Heart left ventricle (tissue), 16 donors: ENCODE data around the gene QPRT. TPM values are rescaled to one million over a fixed set of nuclear protein-coding genes. Genes with fewer than 3 reads are reported as not detected.
A peak's percentile ranks its signal among the peaks of the same experiment; 100 is the strongest.

ENCODE experiments used
- ATAC-seq, 4 donors: fragments of 200-7000 bp; cut with Tn5 transposase; one replicate each; pipeline ENCODE4 v1.9.1; 2020 to 2022; ENCODE audit warnings: moderate library complexity in 4 of 4, mild to moderate bottlenecking in 3 of 4, moderate number of reproducible peaks in 1 of 4
- DNase-seq, 5 donors: peaks; one replicate each; pipeline ENCODE4 v3.0.0-alpha.2; 2020
- H3K27ac ChIP-seq, 12 donors: fragments of 200-600 bp; sonication (generic) in 4 of 12; one replicate each; pipeline versions ENCODE4 v1.5.0 to v1.8.0; 2016 to 2022; ENCODE audit warnings: mild to moderate bottlenecking in 2 of 12
- H3K27me3 ChIP-seq, 9 donors: fragments of 200-600 bp; sonication (generic) in 2 of 9; one replicate each; pipeline versions ENCODE4 v1.5.1 to v1.8.0; 2016 to 2022; ENCODE audit warnings: mild to moderate bottlenecking in 3 of 9
- H3K36me3 ChIP-seq, 9 donors: fragments of 200-600 bp; sonication (generic) in 2 of 9; one replicate each; pipeline versions ENCODE4 v1.5.0 to v1.8.0; 2018 to 2022; ENCODE audit warnings: mild to moderate bottlenecking in 2 of 9
- H3K4me1 ChIP-seq, 12 donors: fragments of 200-600 bp; sonication (generic) in 4 of 12; one replicate each; pipeline versions ENCODE4 v1.5.0 to v1.8.0; 2016 to 2022; ENCODE audit warnings: mild to moderate bottlenecking in 3 of 12
- H3K4me3 ChIP-seq, 12 donors: fragments of 200-600 bp; sonication (generic) in 4 of 12; one replicate each; pipeline versions ENCODE4 v1.5.0 to v1.8.0; 2017 to 2022; ENCODE audit warnings: mild to moderate bottlenecking in 9 of 12, moderate library complexity in 4 of 12
- H3K9me3 ChIP-seq, 12 donors: fragments of 200-600 bp; sonication (generic) in 4 of 12; one replicate each; pipeline versions ENCODE4 v1.5.0 to v1.8.0; 2016 to 2022; ENCODE audit warnings: mild to moderate bottlenecking in 1 of 12
- CTCF ChIP-seq, 12 donors: fragments of 200-600 bp; sonication (generic) in 4 of 12; IDR thresholded peaks; one replicate each; pipeline versions ENCODE4 v1.5.0 to v1.8.0; 2018 to 2022; ENCODE audit warnings: antibody characterized with exemption in 12 of 12, mild to moderate bottlenecking in 5 of 12
- POLR2A ChIP-seq, 2 donors: fragments of 450-650 bp; IDR thresholded peaks; one replicate each; pipeline ENCODE4 v1.6.1; 2017; ENCODE audit warnings: antibody characterized with exemption in 2 of 2, mild to moderate bottlenecking in 2 of 2, moderate library complexity in 2 of 2
- WGBS, 4 donors: extraction: QIAGEN DNeasy Blood & Tissue Kit in 2 of 4; methylation state at CpG; one replicate each; pipeline versions ENCODE4 v1.1.5 to v1.1.7; 2013 to 2018; 5-methylcytosine and 5-hydroxymethylcytosine counted together
- intact Hi-C, 10 donors: fragments of 100-400 bp; cut with DNase I; formaldehyde crosslinking; loops; one replicate each; pipeline versions ENCODE4 v1.11.1 to v1.14.2; 2022
- polyA plus RNA-seq, 2 donors: library from polyadenylated mRNA; stranded (reverse); fragments of 200-250 nt; gene quantifications; one replicate each; pipeline ENCODE4 v1.2.3, GENCODE V29; 2013
- total RNA-seq, 9 donors: library from RNA; depleted of rRNA in 2 of 9; stranded (reverse); fragments of >200 nt in 2 of 9; fragmentation: NEBNext Ultra II Directional in 3 of 9; extraction: Animal tissue kit (Norgen Biotek cat#: 25700) in 3 of 9; gene quantifications; one replicate each; pipeline versions ENCODE4 v1.1.0 to v1.2.4, GENCODE V29; 2016 to 2023
- donor health status: ischemic (EF 13 %, LVEDD 7.1; RV severe dilation, severe dysfunction).
- donor health status: healthy with polysubstance abuse.
- donor health status: DM: no; HTN: yes; CAD: no.
- donor health status: DM: no; HTN: no; CAD: no.
- donor health status: ischemic (EF 25% LVEDD 6.9; RV normal size, moderate dysfunction).
- donor health status: ischemic (EF 25% LVEDD 5.7; RV mildly dilated, moderate dysfunction).
- donor health status: healthy.
- donor health status: DM: yes; HTN: yes; CAD: no.
- donor health status: ischemic (EF 35%, LVEDD 5.7; RV mildly dilated, moderate dysfunction).
- donor health status: nonischemic (EF 11% LVEDD 7.7; RV severe dilation, severe dysfunction).
- donor health status: DM: yes; HTN: yes; CAD: no.
- donor health status: PGD.
- donor health status: ischemic (EF 29% LVEDD 5.4; RV normal size, mild dysfunction).
- donor health status: nonischemic (EF 23%, LVEDD 6.1; RV moderate dilation, normal function).

QPRT gene
- total and polyA plus RNA-seq, 11 donors: 3.6 to 36.5 (median 23.1) TPM

GRCh38 chr16:29641561-29641960 is 37.4 kb upstream of the QPRT start:
- Histone ChIP-seq H3K9me3 (no peaks in the 10 kb centered on the region), H3K27ac (no peak overlapping the region), H3K4me3 (no peak overlapping the region), H3K4me1 (peaks cover 0 to 26% (median 0%) of the 10 kb centered on the region in 12 donors), H3K27me3 (no peaks in the 10 kb centered on the region), H3K36me3 (no peaks in the 10 kb centered on the region)
- WGBS, 4 donors: 54 to 65% (median 62%) methylated on average over 3 of the region's 3 CpGs
- intact Hi-C loops: no loop called here
- TF ChIP-seq CTCF (IDR thresholded peaks at IDR 0.05): no peak
- no peak for TF ChIP-seq POLR2A (IDR thresholded peaks at IDR 0.05)
- no peak for ATAC-seq
- DNase-seq: no peak

GRCh38 chr16:29643596-29643995 is 35.4 kb upstream of the QPRT start:
- no peaks in the 10 kb centered on the region for H3K9me3 ChIP-seq
- ATAC-seq: no peak
- H3K27ac ChIP-seq: no peak overlapping the region
- no peaks in the 10 kb centered on the region for H3K36me3 ChIP-seq
- intact Hi-C loops: no loop called here
- peaks cover 0 to 26% (median 0%) of the 10 kb centered on the region in 12 donors for H3K4me1 ChIP-seq
- no peak overlapping the region for H3K4me3 ChIP-seq
- no peaks in the 10 kb centered on the region for H3K27me3 ChIP-seq
- 88 to 93% (median 91%) methylated on average over 7 of the region's 7 CpGs for WGBS, 4 donors
- no peak for TF ChIP-seq POLR2A (IDR thresholded peaks at IDR 0.05)
- TF ChIP-seq CTCF (IDR thresholded peaks at IDR 0.05): no peak
- DNase-seq: no peak

- Histone ChIP-seq H3K36me3 (no peaks in the 10 kb centered on the region), H3K4me1 (peaks cover 0 to 26% (median 0%) of the 10 kb centered on the region in 12 donors), H3K9me3 (no peaks in the 10 kb centered on the region), H3K27ac (peak overlapping the region in 1 of 12 donors; percentile 75), H3K27me3 (no peaks in the 10 kb centered on the region), H3K4me3 (no peak overlapping the region)
- TF ChIP-seq POLR2A (IDR thresholded peaks at IDR 0.05) (no peak), CTCF (IDR thresholded peaks at IDR 0.05) (no peak)
- no peak for DNase-seq
- intact Hi-C loops: no loop called here
- peak in 1 of 4 donors; percentile 26 for ATAC-seq
- 83 to 90% (median 87%) methylated on average over 9 of the region's 9 CpGs for WGBS, 4 donors
Measured at GRCh38 chr16:29644338-29644857, 34.6 kb upstream of the QPRT start.

- no peak for ATAC-seq
- no peaks in the 10 kb centered on the region for H3K9me3 ChIP-seq
- intact Hi-C loops: no loop called here
- H3K27me3 ChIP-seq: no peaks in the 10 kb centered on the region
- H3K27ac ChIP-seq: peak overlapping the region in 1 of 12 donors; percentile 75
- TF ChIP-seq POLR2A (IDR thresholded peaks at IDR 0.05): no peak
- no peak for TF ChIP-seq CTCF (IDR thresholded peaks at IDR 0.05)
- DNase-seq: no peak
- H3K4me1 ChIP-seq: peaks cover 0 to 26% (median 0%) of the 10 kb centered on the region in 12 donors
- 65 to 71% (median 68%) methylated on average over 4 of the region's 4 CpGs for WGBS, 4 donors
- H3K36me3 ChIP-seq: no peaks in the 10 kb centered on the region
- no peak overlapping the region for H3K4me3 ChIP-seq
Measured at GRCh38 chr16:29644973-29645693, 33.8 kb upstream of the QPRT start.
